ENCODE measurements around the gene TRIM8. TPM values are rescaled to one million over a fixed set of nuclear protein-coding genes. Genes with fewer than 3 reads are reported as not detected.
A peak's percentile ranks its signal among the peaks of the same experiment; 100 is the strongest.

Gene TRIM8
- total and polyA plus RNA-seq, 4 donors = 81.5 to 173 (median 120) TPM

- no peak for TF ChIP-seq CTCF (IDR thresholded peaks at IDR 0.05; ENCODE audit: control extremely low read depth, extremely low read depth)
- DNase-seq = no peak
- no peak overlapping the region for H3K9ac ChIP-seq (ENCODE audit: insufficient read depth in 1 of 2, low read length in 2 of 2)
- peak; percentile 8 for ATAC-seq (ENCODE audit: insufficient read depth, low FRiP score)
- H3K27ac ChIP-seq (ENCODE audit: low read depth in 1 of 2, low read length in 1 of 2) = peak overlapping the region in 1 of 2 donors; percentile 38
- no peaks in the 10 kb centered on the region for H3K9me3 ChIP-seq (ENCODE audit: control insufficient read depth in 4 of 4, insufficient read depth in 3 of 4, low read length in 3 of 4)
- peaks cover 0 to 24% (median 12%) of the 10 kb centered on the region in 5 donors for H3K4me1 ChIP-seq (ENCODE audit: control insufficient read depth in 5 of 5, insufficient read depth in 5 of 5, low read length in 5 of 5)
- no peaks in the 10 kb centered on the region for H3K27me3 ChIP-seq (ENCODE audit: control insufficient read depth in 3 of 3, insufficient read depth in 3 of 3, low read length in 2 of 3)
- H3K4me3 ChIP-seq = no peak overlapping the region
- WGBS, 2 donors = 73 to 85% methylated on average over 5 of the region's 5 CpGs
- peaks cover 0 to 20% (median 14%) of the 10 kb centered on the region in 4 donors for H3K36me3 ChIP-seq (ENCODE audit: control insufficient read depth in 4 of 4, insufficient read depth in 4 of 4, low read length in 4 of 4)
Measured at GRCh38 chr10:102605712-102606111, 38.6 kb upstream of the TRIM8 start.

DNA sequence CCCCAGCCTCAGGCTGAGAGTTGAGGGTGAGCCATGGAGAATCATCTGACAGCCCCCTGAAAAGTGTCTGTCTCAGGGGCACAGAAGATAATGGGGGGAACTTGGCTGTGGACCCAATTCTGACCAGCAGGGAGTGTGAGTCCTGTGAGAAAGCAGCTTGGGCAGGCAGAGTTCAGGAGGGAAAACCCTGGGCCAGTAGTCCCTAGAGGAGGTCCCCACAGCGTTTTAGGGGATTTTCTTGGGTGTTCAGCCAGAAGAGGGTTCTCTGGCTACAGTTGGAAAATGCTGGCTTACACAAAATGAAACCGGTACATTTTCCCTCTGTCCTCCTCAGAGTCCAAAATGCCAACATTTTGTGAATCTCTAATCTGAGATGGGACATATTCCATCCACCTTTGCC, 35.8 kb upstream of the TRIM8 start:
- WGBS, 2 donors = 78 to 88% methylated on average over 2 of the region's 2 CpGs
- Histone ChIP-seq H3K27me3 (ENCODE audit: control insufficient read depth in 3 of 3, insufficient read depth in 3 of 3, low read length in 2 of 3) (no peaks in the 10 kb centered on the region), H3K9me3 (ENCODE audit: control insufficient read depth in 4 of 4, insufficient read depth in 3 of 4, low read length in 3 of 4) (no peaks in the 10 kb centered on the region), H3K36me3 (ENCODE audit: control insufficient read depth in 4 of 4, insufficient read depth in 4 of 4, low read length in 4 of 4) (peaks cover 0 to 17% (median 7%) of the 10 kb centered on the region in 4 donors), H3K4me1 (ENCODE audit: control insufficient read depth in 5 of 5, insufficient read depth in 5 of 5, low read length in 5 of 5) (peaks cover 0 to 31% (median 23%) of the 10 kb centered on the region in 5 donors), H3K4me3 (no peak overlapping the region), H3K27ac (ENCODE audit: low read depth in 1 of 2, low read length in 1 of 2) (no peak overlapping the region), H3K9ac (ENCODE audit: insufficient read depth in 1 of 2, low read length in 2 of 2) (peak overlapping the region in 1 of 2 donors; percentile 20)
- ATAC-seq (ENCODE audit: insufficient read depth, low FRiP score) (no peak), DNase-seq (no peak)
- no peak for TF ChIP-seq CTCF (IDR thresholded peaks at IDR 0.05; ENCODE audit: control extremely low read depth, extremely low read depth)

- H3K9me3 ChIP-seq (ENCODE audit: control insufficient read depth in 4 of 4, insufficient read depth in 3 of 4, low read length in 3 of 4) = no peaks in the 10 kb centered on the region
- H3K36me3 ChIP-seq (ENCODE audit: control insufficient read depth in 4 of 4, insufficient read depth in 4 of 4, low read length in 4 of 4) = peaks cover 0 to 15% (median 3%) of the 10 kb centered on the region in 4 donors
- WGBS, 2 donors = 68 to 83% methylated on average over 10 of the region's 10 CpGs
- ATAC-seq (ENCODE audit: insufficient read depth, low FRiP score) (no peak), DNase-seq (no peak)
- peaks cover 0 to 24% (median 16%) of the 10 kb centered on the region in 5 donors for H3K4me1 ChIP-seq (ENCODE audit: control insufficient read depth in 5 of 5, insufficient read depth in 5 of 5, low read length in 5 of 5)
- TF ChIP-seq CTCF (IDR thresholded peaks at IDR 0.05; ENCODE audit: control extremely low read depth, extremely low read depth) = no peak
- no peak overlapping the region for H3K27ac ChIP-seq (ENCODE audit: low read depth in 1 of 2, low read length in 1 of 2)
- no peaks in the 10 kb centered on the region for H3K27me3 ChIP-seq (ENCODE audit: control insufficient read depth in 3 of 3, insufficient read depth in 3 of 3, low read length in 2 of 3)
- H3K4me3 ChIP-seq = no peak overlapping the region
- no peak overlapping the region for H3K9ac ChIP-seq (ENCODE audit: insufficient read depth in 1 of 2, low read length in 2 of 2)
Measured at GRCh38 chr10:102610441-102610887, 33.8 kb upstream of the TRIM8 start.

Data from lung (tissue), 12 donors.